GM12878 (cell line): ENCODE data around the gene MYO1D. TPM values are rescaled to one million over a fixed set of nuclear protein-coding genes. Genes with fewer than 3 reads are reported as not detected.

Source experiments
- ATAC-seq: fragments of 200-7000 bp; cut with Tn5 transposase; 3 replicates; pipeline ENCODE4 v1.9.1; 2020; ENCODE audit warnings: mild to moderate bottlenecking, moderate library complexity
- Bru-seq: library from RNA; stranded (reverse); fragments of 400-500 nt; gene quantifications from one replicate; lab custom pipeline; 2021; lab: Mats Ljungman, UMichigan
- BruChase-seq, 2 experiments: library from RNA; stranded (reverse); fragments of 400-500 nt; gene quantifications; one replicate each; lab custom pipeline; 2021; lab: Mats Ljungman, UMichigan
- BruUV-seq: library from RNA; stranded (reverse); fragments of 400-500 nt; replicated peaks from 2 replicates; lab custom pipeline; 2021; lab: Mats Ljungman, UMichigan
- CTCF ChIA-PET: fragments of 300-600 bp; sonication (Branson Sonifier 250); formaldehyde crosslinking; extraction: SDS; loops from one replicate; lab custom pipeline; 2021; ENCODE audit warnings: inconsistent platforms; lab: Yijun Ruan, JAX
- POLR2A ChIA-PET: fragments of 350-600 bp; formaldehyde crosslinking; extraction: SDS; loops from one replicate; lab custom pipeline; 2021; ENCODE audit warnings: inconsistent platforms; lab: Charles Lee
- RAD21 ChIA-PET: fragments of 300-600 bp; sonication (Branson Sonifier 250); formaldehyde crosslinking; loops from one replicate; lab custom pipeline; 2023; ENCODE audit warnings: antibody characterized with exemption; ENCODE audit not compliant: unreplicated experiment; lab: Charles Lee
- SMC1A ChIA-PET: fragments of 300-600 bp; sonication (Branson Sonifier 250); formaldehyde crosslinking; loops from one replicate; lab custom pipeline; 2023; ENCODE audit not compliant: unreplicated experiment, uncharacterized antibody; lab: Charles Lee
- DNase-seq: peaks from one replicate; pipeline ENCODE4 v3.0.0-alpha.2; 2011; ENCODE audit warnings: low read depth, low spot score
- FAIRE-seq: peaks from 3 replicates; lab custom pipeline; 2011; peaks lifted over from hg19 to GRCh38; lab: Jason Lieb, UNC
- H2AFZ ChIP-seq: 2 replicates; pipeline ENCODE4 v1.6.0; 2011; ENCODE audit warnings: low read depth, low read length, control low read depth; ENCODE audit not compliant: control insufficient read depth
- H3K27ac ChIP-seq: 2 replicates; pipeline ENCODE4 v1.5.1; 2011; ENCODE audit warnings: control low read depth; ENCODE audit not compliant: control insufficient read depth, insufficient read depth
- H3K27me3 ChIP-seq, 2 experiments: replicated peaks in 1 of 2; 2 replicates each; pipeline versions ENCODE4 v1.6.0 to v1.6.1; 2011; ENCODE audit warnings: low read length in 1 of 2; ENCODE audit not compliant: control insufficient read depth in 2 of 2, insufficient read depth in 2 of 2
- H3K36me3 ChIP-seq, 2 experiments: 2 replicates each; pipeline ENCODE4 v1.5.1; 2011; ENCODE audit warnings: low read length in 1 of 2; ENCODE audit not compliant: control insufficient read depth in 2 of 2, insufficient read depth in 2 of 2
- H3K4me1 ChIP-seq: 2 replicates; pipeline ENCODE4 v1.6.1; 2011; ENCODE audit warnings: mild to moderate bottlenecking, low read length, moderate library complexity, mixed read lengths; ENCODE audit not compliant: control insufficient read depth, insufficient read depth
- H3K4me2 ChIP-seq: 2 replicates; pipeline ENCODE4 v1.6.0; 2011; ENCODE audit warnings: control low read depth; ENCODE audit not compliant: control insufficient read depth, insufficient read depth
- H3K4me3 ChIP-seq: fragments of 200-600 bp; sonication (generic); 2 replicates; pipeline ENCODE4 v1.5.1; 2016
- H3K79me2 ChIP-seq: 2 replicates; pipeline ENCODE4 v1.6.0; 2011; ENCODE audit warnings: low read length; ENCODE audit not compliant: control insufficient read depth, insufficient read depth
- H3K9ac ChIP-seq: 2 replicates; pipeline ENCODE4 v1.8.0; 2011; ENCODE audit warnings: low read length, control low read depth, mixed read lengths; ENCODE audit not compliant: control insufficient read depth, insufficient read depth
- H3K9me3 ChIP-seq: replicated peaks from 3 replicates; pipeline ENCODE4 v1.5.1; 2011; ENCODE audit warnings: mild to moderate bottlenecking, low read length; ENCODE audit not compliant: control insufficient read depth, insufficient read depth
- H4K20me1 ChIP-seq: 2 replicates; pipeline ENCODE4 v1.6.0; 2011; ENCODE audit not compliant: control insufficient read depth, insufficient read depth
- BCL11A ChIP-seq: IDR thresholded peaks from 2 replicates; pipeline ENCODE4 v1.6.1; 2011; ENCODE audit warnings: low read depth, low read length
- CEBPB ChIP-seq, 2 experiments: fragments of 150-350 bp in 1 of 2; IDR thresholded peaks; 2 replicates each; pipeline ENCODE4 v1.6.1; 2012 to 2014; ENCODE audit warnings: low read depth in 2 of 2, low read length in 2 of 2, borderline replicate concordance in 1 of 2, inconsistent platforms in 1 of 2
- EGR1 ChIP-seq, 2 experiments: IDR thresholded peaks; 1 replicate in 1 of 2; 2 replicates in 1 of 2; pipeline ENCODE4 v1.6.1; 2011 to 2012; ENCODE audit warnings: low read depth in 2 of 2, low read length in 2 of 2, borderline replicate concordance in 1 of 2, mild to moderate bottlenecking in 1 of 2, moderate library complexity in 1 of 2
- EZH2 ChIP-seq: IDR thresholded peaks from 2 replicates; pipeline ENCODE4 v1.6.1; 2012; ENCODE audit warnings: low read depth, mild to moderate bottlenecking, control low read depth, inconsistent platforms, low read length, borderline replicate concordance; ENCODE audit not compliant: control insufficient read depth
- MTA3 ChIP-seq: IDR thresholded peaks from 2 replicates; pipeline ENCODE4 v1.6.1; 2012; ENCODE audit warnings: low read length, inconsistent platforms, borderline replicate concordance
- PAX5 ChIP-seq: IDR thresholded peaks from 2 replicates; pipeline ENCODE4 v1.6.1; 2011; ENCODE audit warnings: low read depth, low read length, borderline replicate concordance
- POLR2A ChIP-seq: IDR thresholded peaks from 2 replicates; pipeline ENCODE4 v1.6.1; 2011; ENCODE audit warnings: low read depth, mild to moderate bottlenecking, low read length
- RAD51 ChIP-seq: fragments of 450-650 bp; IDR thresholded peaks from 2 replicates; pipeline ENCODE4 v1.6.1; 2016; ENCODE audit warnings: moderate library complexity, mild to moderate bottlenecking, inconsistent platforms
- SMARCA5 ChIP-seq: fragments of 450-650 bp; IDR thresholded peaks from 2 replicates; pipeline ENCODE4 v1.6.1; 2017; ENCODE audit warnings: mild to moderate bottlenecking
- TCF3 ChIP-seq: IDR thresholded peaks from 2 replicates; pipeline ENCODE4 v1.6.1; 2012; ENCODE audit warnings: low read depth, mild to moderate bottlenecking, low read length, borderline replicate concordance; ENCODE audit not compliant: insufficient read depth
- WGBS: methylation state at CpG from one replicate; pipeline ENCODE4 v1.1.6; 2016; ENCODE audit warnings: low lambda C conversion rate; ENCODE audit not compliant: insufficient replicate concordance, insufficient coverage; ENCODE audit errors: missing lambda C conversion rate; 5-methylcytosine and 5-hydroxymethylcytosine counted together
- in situ Hi-C: fragments of 300-500 bp; cut with MboI; formaldehyde crosslinking; loops from 9 replicates; pipeline ENCODE4 v1.14.3; 2018; ENCODE audit warnings: mixed read lengths
- intact Hi-C: fragments of 100-400 bp; cut with micrococcal nuclease; formaldehyde crosslinking; loops from one replicate; pipeline ENCODE4 v1.14.2; 2022; ENCODE audit not compliant: unreplicated experiment
- long read RNA-seq, 2 experiments: library from polyadenylated mRNA; unstranded; transcript quantifications; one replicate each; pipeline ENCODE4 v2.0.0, GENCODE V29; 2019 to 2020
- polyA minus RNA-seq, 3 experiments: library from RNA; depleted of rRNA, polyadenylated mRNA; stranded (reverse); fragments of >200 nt; gene quantifications; 2 replicates each; pipeline ENCODE4 v1.2.3, GENCODE V29; 2011
- polyA plus RNA-seq, 11 experiments: library from polyadenylated mRNA; depleted of rRNA in 4 of 11; unstranded in 6 of 11; stranded (reverse) in 5 of 11; fragments of >200 nt; fragmentation: Nextera tagmentation in 4 of 11; fragmentation: Illumina TruSeq in 1 of 11; extraction: Ambion mirVana in 4 of 11; extraction: Trizol in 1 of 11; gene quantifications; 1 replicate in 1 of 11; 2 replicates in 10 of 11; pipeline versions ENCODE4 v1.2.1 to v1.2.3, GENCODE V29; 2011 to 2016; ENCODE audit warnings: inconsistent platforms in 2 of 11, missing spikeins in 2 of 11, low read depth in 1 of 11
- total RNA-seq, 4 experiments: library from RNA; depleted of rRNA in 3 of 4; stranded (reverse); fragments of >200 nt in 3 of 4; fragmentation: Illumina TruSeq in 1 of 4; extraction: Trizol in 1 of 4; gene quantifications; 2 replicates each; pipeline versions ENCODE4 v1.2.1 to v1.2.3, GENCODE V29; 2013 to 2021
- TF ChIP-seq, protein P1 (sequence below): fragments of 150-350 bp; IDR thresholded peaks from 2 replicates; pipeline ENCODE4 v1.6.1; 2014; ENCODE audit warnings: mild to moderate bottlenecking, low read depth, low read length
- TF ChIP-seq, protein P2 (sequence below): fragments of 450-650 bp; conservative IDR thresholded peaks from 2 replicates; pipeline ENCODE4 v1.6.1; 2017; ENCODE audit warnings: mild to moderate bottlenecking, moderate library complexity
- TF ChIP-seq, protein P3 (sequence below): IDR thresholded peaks from 2 replicates; pipeline ENCODE4 v1.6.1; 2012; ENCODE audit warnings: low read length, inconsistent platforms

The MYO1D gene
- 126 and 148 TPM in 2 replicates for total RNA-seq (2013; cell fraction: nucleolus; rRNA removed)
- total RNA-seq (2014; rRNA removed), result 22.6 and 27.2 TPM in 2 replicates
- 33.3 and 34.0 TPM in 2 replicates for total RNA-seq (2014; rRNA removed; fragmentation: Illumina TruSeq; extraction: Trizol)
- total RNA-seq (2021), result 36.9 and 37.7 TPM in 2 replicates
- 9.7 TPM for polyA plus RNA-seq (2011; ENCODE audit: low read depth)
- polyA plus RNA-seq (2011; rRNA removed), result 23.8 and 26.0 TPM in 2 replicates
- polyA plus RNA-seq (2011; cell fraction: cytosol; rRNA removed), result 18.2 and 21.4 TPM in 2 replicates
- polyA plus RNA-seq (2011; cell fraction: nucleus; rRNA removed), result 14.4 and 15.6 TPM in 2 replicates
- 8.8 and 11.8 TPM in 2 replicates for polyA plus RNA-seq (2012)
- polyA plus RNA-seq (2014; fragmentation: Illumina TruSeq; extraction: Trizol), result 26.9 and 29.6 TPM in 2 replicates
- 1 to 10 TPM; 1.8 to 2.5 TPM for polyA plus RNA-seq (2014; fragmentation: Nextera tagmentation; extraction: Ambion mirVana)
- polyA plus RNA-seq (2014; rRNA removed), result 18.0 and 24.7 TPM in 2 replicates
- polyA plus RNA-seq (2016; fragmentation: Nextera tagmentation; extraction: Ambion mirVana), result 10 to 100 TPM in 1 of 2 experiments, 1 to 10 TPM in 1; 3.2 to 18.6 TPM
- 61.2 and 77.5 TPM in 2 replicates for polyA minus RNA-seq (2011; rRNA and poly(A)+ RNA removed)
- 16.7 and 19.9 TPM in 2 replicates for polyA minus RNA-seq (2011; cell fraction: cytosol; rRNA and poly(A)+ RNA removed)
- 60.8 and 82.4 TPM in 2 replicates for polyA minus RNA-seq (2011; cell fraction: nucleus; rRNA and poly(A)+ RNA removed)
- Bru-seq, nascent RNA, result percentile 80 among the genes with signal in this experiment
- percentile 73 among the genes with signal in this experiment for BruChase-seq, experiment 1, labeled RNA remaining after a 6-hour chase
- BruChase-seq, experiment 2, labeled RNA remaining after a 2-hour chase, result percentile 71 among the genes with signal in this experiment
- long read RNA-seq, experiment 1, partial matches to known transcripts, result 0 of 2 reads
- long read RNA-seq, experiment 1, other reads (novel, unspliced or antisense), result 1 of 2 reads
- long read RNA-seq, experiment 2, partial matches to known transcripts, result 2 of 12 reads
- long read RNA-seq, experiment 2, other reads (novel, unspliced or antisense), result 10 of 12 reads

DNA sequence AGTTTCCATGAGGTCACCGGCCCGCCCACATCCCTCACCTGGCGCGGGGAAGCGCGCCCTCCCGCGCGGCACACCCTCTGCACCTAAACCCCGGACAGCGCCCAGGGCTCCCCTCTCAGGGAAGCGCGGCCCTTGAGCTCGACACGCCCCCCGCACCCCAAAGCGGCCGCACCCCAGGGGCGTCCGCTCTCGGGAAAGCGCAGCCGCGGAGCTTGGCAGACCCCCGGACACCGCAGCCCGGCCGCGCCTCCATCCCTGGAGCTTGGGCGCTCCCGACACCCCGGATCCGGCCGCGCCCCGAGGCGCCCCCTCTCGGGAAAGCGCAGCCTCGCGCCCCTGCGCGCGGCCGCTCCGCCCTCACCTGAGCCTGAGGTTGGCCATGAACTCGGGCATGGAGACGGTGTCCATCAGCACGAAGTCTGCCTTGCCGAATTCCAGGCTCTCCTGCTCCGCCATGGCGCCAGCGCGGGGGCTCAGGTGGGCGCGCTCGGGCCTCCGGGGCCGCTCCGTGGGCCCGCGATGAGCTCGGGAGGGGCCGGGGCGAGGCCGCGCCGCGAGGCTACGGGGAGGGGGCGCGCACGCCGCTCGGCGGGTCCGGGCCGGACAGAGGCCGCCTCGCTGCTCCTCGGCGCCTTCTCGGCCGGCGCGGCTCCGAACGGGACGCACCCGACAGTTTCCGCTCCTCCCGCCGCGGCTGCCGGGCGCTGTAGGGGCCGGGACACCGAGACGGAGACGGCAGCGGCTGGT is at the start of gene MYO1D:
Gene MYO1D, minus strand, starts transcription at position 708 of the 747 bp plus-strand sequence. Its CDS starts 252 bp downstream, at position 456.
- H3K79me2 ChIP-seq, result peaks cover 9% of the 10 kb centered on the region
- H3K4me1 ChIP-seq, result no peaks in the 10 kb centered on the region
- ChIA-PET RAD21 (interaction anchor here (0.8 to 8.2 kb wide), 38 partner anchors 8 to 553 kb away, joined by 3 to 198 read pairs (median 6); partner anchors contain the start of genes CDK5R1 and PSMD11), SMC1A (interaction anchor here (0.9 to 14.6 kb wide), 33 partner anchors 9 to 413 kb away, joined by 3 to 248 read pairs (median 5); no protein-coding TSS in a partner anchor), POLR2A (interaction anchor here (0.7 to 4.6 kb wide), 16 partner anchors 8 to 419 kb away, joined by 3 to 36 read pairs (median 4); no protein-coding TSS in a partner anchor), CTCF (interaction anchor here (0.8 to 13.7 kb wide), 38 partner anchors 10 to 432 kb away, joined by 3 to 335 read pairs (median 7); partner anchors contain the start of gene PSMD11)
- no peaks in the 10 kb centered on the region for H3K9me3 ChIP-seq
- H3K27me3 ChIP-seq, result no peaks in the 10 kb centered on the region
- H3K4me2 ChIP-seq, result peak within 1 kb of the TSS; percentile 92
- no peak for DNase-seq
- intact Hi-C loops, result loop anchor here (1.0 to 5.0 kb wide), 3 partner anchors 48 to 394 kb away; no protein-coding TSS in a partner anchor
- ATAC-seq, result peak; percentile 73
- no peaks in the 10 kb centered on the region; the same call in 1 of the 2 replicates for H4K20me1 ChIP-seq
- FAIRE-seq, result no peak
- H3K36me3 ChIP-seq, result no peaks in the 10 kb centered on the region
- no TSS peak for BruUV-seq
- peak within 1 kb of the TSS; percentile 72 for H3K4me3 ChIP-seq
- H3K9ac ChIP-seq, result peak within 1 kb of the TSS; percentile 73
- H2AFZ ChIP-seq, result peak within 1 kb of the TSS; percentile 98
- in situ Hi-C loops, result no loop called here
- H3K27ac ChIP-seq, result peak within 1 kb of the TSS; percentile 66
- under 1% methylated on average over 54 of the region's 101 CpGs for WGBS
- TF ChIP-seq CEBPB (IDR thresholded peaks at IDR 0.05; ENCODE audit: borderline replicate concordance in 1 of 2, low read depth in 2 of 2, low read length in 2 of 2) (no peak), RAD51 (no peak), MTA3 (no peak), TCF3 (no peak), POLR2A (peak; percentile 71), PAX5 (no peak; the same call in 1 of the 2 replicates), BCL11A (no peak), EGR1 (IDR thresholded peaks at IDR 0.05; ENCODE audit: borderline replicate concordance in 1 of 2, low read depth in 2 of 2, low read length in 2 of 2) (peak in 1 of 2 experiments; percentile 62; a peak in 1 of 3 replicates), EZH2 (no peak), SMARCA5 (no peak)
- TF ChIP-seq, protein P1, sequence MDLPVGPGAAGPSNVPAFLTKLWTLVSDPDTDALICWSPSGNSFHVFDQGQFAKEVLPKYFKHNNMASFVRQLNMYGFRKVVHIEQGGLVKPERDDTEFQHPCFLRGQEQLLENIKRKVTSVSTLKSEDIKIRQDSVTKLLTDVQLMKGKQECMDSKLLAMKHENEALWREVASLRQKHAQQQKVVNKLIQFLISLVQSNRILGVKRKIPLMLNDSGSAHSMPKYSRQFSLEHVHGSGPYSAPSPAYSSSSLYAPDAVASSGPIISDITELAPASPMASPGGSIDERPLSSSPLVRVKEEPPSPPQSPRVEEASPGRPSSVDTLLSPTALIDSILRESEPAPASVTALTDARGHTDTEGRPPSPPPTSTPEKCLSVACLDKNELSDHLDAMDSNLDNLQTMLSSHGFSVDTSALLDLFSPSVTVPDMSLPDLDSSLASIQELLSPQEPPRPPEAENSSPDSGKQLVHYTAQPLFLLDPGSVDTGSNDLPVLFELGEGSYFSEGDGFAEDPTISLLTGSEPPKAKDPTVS, result no peak
- TF ChIP-seq, protein P2, sequence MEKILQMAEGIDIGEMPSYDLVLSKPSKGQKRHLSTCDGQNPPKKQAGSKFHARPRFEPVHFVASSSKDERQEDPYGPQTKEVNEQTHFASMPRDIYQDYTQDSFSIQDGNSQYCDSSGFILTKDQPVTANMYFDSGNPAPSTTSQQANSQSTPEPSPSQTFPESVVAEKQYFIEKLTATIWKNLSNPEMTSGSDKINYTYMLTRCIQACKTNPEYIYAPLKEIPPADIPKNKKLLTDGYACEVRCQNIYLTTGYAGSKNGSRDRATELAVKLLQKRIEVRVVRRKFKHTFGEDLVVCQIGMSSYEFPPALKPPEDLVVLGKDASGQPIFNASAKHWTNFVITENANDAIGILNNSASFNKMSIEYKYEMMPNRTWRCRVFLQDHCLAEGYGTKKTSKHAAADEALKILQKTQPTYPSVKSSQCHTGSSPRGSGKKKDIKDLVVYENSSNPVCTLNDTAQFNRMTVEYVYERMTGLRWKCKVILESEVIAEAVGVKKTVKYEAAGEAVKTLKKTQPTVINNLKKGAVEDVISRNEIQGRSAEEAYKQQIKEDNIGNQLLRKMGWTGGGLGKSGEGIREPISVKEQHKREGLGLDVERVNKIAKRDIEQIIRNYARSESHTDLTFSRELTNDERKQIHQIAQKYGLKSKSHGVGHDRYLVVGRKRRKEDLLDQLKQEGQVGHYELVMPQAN, result peak; percentile 74
- TF ChIP-seq, protein P3, sequence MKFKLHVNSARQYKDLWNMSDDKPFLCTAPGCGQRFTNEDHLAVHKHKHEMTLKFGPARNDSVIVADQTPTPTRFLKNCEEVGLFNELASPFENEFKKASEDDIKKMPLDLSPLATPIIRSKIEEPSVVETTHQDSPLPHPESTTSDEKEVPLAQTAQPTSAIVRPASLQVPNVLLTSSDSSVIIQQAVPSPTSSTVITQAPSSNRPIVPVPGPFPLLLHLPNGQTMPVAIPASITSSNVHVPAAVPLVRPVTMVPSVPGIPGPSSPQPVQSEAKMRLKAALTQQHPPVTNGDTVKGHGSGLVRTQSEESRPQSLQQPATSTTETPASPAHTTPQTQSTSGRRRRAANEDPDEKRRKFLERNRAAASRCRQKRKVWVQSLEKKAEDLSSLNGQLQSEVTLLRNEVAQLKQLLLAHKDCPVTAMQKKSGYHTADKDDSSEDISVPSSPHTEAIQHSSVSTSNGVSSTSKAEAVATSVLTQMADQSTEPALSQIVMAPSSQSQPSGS, result no peak
